Esophagus squamous epithelium (tissue), 4 donors: Measurements from ENCODE around the gene CFAP20.

Source experiments
- POLR2A ChIP-seq, 4 donors: fragments of 450-650 bp; IDR thresholded peaks; one replicate each; pipeline ENCODE4 v1.6.1; 2017; ENCODE audit warnings: antibody characterized with exemption in 4 of 4, mild to moderate bottlenecking in 4 of 4, moderate library complexity in 3 of 4
- TF ChIP-seq, protein P1 (sequence below), 6 experiments: fragments of 450-650 bp in 4 of 6; fragments of 200-600 bp in 2 of 6; sonication (generic) in 2 of 6; IDR thresholded peaks; one replicate each; pipeline ENCODE4 v1.5.1; 2016 to 2019; ENCODE audit warnings: antibody characterized with exemption in 6 of 6, mild to moderate bottlenecking in 4 of 6, moderate library complexity in 4 of 6

DNA sequence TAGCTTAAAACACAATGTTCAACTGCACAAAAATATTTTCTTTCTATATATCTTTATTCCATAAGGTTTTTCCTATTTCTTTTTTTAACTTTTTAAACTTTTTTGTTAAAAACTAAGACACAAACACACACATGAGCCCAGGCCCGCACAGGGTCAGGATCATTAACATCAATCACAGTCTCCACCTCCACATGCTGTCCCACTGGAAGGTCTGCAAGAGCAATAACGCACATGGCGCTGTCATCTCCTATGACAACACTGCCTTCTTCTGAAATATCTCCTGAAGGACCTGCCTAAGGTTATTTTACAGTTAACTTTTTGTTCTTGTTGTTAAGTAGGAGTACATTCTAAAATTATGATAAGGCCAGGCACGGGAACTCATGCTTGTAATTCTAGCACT lies 4.1 kb downstream of the CFAP20 start:
- TF ChIP-seq, protein P1, sequence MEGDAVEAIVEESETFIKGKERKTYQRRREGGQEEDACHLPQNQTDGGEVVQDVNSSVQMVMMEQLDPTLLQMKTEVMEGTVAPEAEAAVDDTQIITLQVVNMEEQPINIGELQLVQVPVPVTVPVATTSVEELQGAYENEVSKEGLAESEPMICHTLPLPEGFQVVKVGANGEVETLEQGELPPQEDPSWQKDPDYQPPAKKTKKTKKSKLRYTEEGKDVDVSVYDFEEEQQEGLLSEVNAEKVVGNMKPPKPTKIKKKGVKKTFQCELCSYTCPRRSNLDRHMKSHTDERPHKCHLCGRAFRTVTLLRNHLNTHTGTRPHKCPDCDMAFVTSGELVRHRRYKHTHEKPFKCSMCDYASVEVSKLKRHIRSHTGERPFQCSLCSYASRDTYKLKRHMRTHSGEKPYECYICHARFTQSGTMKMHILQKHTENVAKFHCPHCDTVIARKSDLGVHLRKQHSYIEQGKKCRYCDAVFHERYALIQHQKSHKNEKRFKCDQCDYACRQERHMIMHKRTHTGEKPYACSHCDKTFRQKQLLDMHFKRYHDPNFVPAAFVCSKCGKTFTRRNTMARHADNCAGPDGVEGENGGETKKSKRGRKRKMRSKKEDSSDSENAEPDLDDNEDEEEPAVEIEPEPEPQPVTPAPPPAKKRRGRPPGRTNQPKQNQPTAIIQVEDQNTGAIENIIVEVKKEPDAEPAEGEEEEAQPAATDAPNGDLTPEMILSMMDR (IDR thresholded peaks at IDR 0.05): no peak
- no peak for TF ChIP-seq POLR2A (IDR thresholded peaks at IDR 0.05)
